Right ventricle myocardium superior (tissue), 1 donor: ENCODE results near the gene AJM1. TPM values are rescaled to one million over a fixed set of nuclear protein-coding genes. Genes with fewer than 3 reads are reported as not detected.

Source experiments
- ATAC-seq: fragments of 200-7000 bp; cut with Tn5 transposase; one replicate; pipeline ENCODE4 v1.9.1; 2020; ENCODE audit warnings: mild to moderate bottlenecking; ENCODE audit not compliant: poor library complexity
- DNase-seq: peaks from one replicate; pipeline ENCODE4 v3.0.0-alpha.2; 2020
- intact Hi-C: fragments of 100-400 bp; cut with DNase I; formaldehyde crosslinking; loops from one replicate; pipeline ENCODE4 v1.11.2; 2022
- total RNA-seq: library from RNA; stranded (reverse); fragmentation: NEBNext Ultra II Directional; extraction: Animal tissue kit (Norgen Biotek cat#: 25700); gene quantifications from one replicate; pipeline ENCODE4 v1.2.1, GENCODE V29; 2021
- donor health status: DM: no; HTN: yes; CAD: no; lungs with severe emphysema.

AJM1 gene
- total RNA-seq, 1 donor from 2014 or later, result 7.3 TPM

DNA sequence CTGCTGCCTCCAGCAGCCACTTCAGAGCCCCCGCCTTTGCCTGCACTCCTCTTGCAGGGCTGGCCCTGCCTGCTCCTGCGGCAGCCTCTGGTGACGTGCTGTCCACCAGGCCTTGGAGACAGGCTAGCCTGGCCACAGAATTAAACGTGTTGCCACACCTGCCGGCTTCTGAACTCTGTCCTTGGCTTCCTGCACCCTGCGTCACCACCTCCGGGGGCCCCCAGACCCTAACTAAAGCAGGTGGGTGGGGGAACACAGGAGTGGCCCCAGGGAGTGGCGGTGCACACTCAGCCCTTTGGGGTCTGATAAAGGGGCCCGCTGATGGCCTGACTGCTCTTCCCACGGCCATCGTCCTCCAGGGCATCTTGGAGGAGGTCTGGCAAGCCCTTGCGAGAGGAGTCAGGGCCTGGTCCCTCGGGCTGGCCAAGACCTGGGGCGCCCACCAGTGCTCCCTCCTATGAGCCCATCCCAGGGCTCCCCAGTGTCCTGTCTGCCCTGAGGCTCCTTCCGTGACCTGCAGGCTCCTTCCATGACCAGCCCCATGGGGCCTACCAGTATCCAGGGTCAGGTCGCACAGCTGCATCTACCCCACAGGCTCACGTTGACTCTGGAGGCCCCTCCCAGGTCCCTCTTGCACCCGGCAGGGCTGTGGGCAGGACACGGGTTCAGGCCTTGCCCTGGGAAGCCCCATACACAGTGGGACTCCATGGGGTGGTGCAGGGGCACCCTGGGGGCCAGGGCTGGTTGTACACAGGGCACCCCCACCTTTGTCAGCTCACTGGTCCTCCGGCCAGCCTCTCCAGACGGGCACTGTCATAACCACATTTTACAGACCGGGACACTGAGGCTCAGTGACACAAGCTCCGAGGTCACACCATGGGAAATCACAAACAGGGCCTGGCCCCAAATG lies 8.8 kb downstream of the AJM1 start:
- DNase-seq (no peak), ATAC-seq (no peak)
- intact Hi-C loops, result no loop called here

DNA sequence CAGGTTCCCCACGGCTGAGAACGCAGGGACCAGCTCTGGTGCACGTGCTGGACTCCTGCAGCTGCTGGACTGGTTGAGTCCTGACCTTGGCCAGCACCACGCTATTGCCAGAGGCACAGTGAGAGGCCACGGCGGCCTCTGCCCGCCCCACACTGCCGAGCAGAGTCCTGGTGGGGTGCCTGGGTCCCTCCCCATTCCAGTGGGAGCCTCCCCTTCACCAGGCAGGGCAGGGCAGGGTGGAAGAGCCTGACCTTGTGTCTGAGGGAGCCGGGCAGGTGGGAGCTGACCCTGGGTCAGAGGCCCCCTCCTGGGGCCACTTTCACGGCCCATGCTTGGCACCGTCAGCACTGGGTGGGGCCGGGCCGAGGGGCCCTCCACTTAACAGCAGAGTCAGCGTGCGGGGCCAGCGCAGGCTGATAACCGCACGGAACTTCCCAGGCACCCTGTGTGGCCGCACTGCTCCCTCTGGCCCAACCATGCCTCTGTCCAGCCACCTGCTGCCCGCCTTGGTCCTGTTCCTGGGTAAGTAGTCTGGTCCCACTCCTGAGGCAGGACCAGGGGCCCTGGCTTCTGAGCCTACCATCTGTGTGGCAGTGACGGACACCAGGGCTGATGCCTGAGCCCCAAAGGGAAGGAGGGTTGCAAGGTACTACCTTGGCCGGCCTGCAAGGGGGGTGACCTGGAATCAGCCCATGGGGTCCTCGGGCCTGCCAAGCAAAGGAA lies 9.8 kb downstream of the AJM1 start, which contains the start of gene MAMDC4:
TSS of gene MAMDC4 (plus strand) at position 406 of the 723 bp plus-strand sequence. CDS start at position 477, 71 bp downstream.
- no peak for ATAC-seq
- intact Hi-C loops, result no loop called here
- no peak for DNase-seq

DNA sequence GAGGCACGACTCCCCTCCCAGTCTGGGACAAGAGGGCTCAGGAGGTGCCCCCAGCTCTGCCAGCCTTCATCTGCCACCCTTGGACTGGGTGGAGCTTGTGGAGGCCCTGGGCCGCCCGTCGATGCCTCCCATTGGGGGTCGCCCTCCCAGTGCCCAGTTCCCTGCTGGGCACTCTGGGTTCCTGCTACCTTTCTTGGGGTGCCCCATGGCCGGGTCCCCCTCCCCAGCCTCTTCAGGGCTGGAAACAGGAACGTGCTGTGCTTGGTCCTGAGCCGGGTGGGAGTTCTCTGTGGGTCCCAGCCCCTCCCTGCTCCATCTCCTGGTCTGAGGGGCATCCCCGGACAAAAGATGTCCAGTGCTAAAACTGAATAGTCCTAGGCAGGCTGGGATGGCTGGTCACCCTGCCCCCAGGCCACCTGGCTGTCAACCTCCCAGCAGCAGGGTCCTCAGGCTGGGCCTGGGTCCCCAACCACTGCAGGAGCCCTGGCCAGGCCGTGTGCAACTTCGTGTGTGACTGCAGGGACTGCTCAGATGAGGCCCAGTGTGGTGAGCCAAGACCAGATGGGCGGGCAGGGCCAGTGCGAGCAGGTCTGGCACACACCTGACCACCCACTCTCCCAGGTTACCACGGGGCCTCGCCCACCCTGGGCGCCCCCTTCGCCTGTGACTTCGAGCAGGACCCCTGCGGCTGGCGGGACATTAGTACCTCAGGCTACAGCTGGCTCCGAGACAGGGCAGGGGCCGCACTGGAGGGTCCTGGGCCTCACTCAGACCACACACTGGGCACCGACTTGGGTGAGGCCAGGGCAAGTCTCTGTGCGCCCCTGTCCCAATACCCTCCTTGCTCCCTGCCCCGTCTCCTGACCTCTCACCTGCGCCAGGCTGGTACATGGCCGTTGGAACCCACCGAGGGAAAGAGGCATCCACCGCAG lies 10.7 kb downstream of the AJM1 start:
- DNase-seq (no peak), ATAC-seq (no peak)
- intact Hi-C loops, result no loop called here

DNA sequence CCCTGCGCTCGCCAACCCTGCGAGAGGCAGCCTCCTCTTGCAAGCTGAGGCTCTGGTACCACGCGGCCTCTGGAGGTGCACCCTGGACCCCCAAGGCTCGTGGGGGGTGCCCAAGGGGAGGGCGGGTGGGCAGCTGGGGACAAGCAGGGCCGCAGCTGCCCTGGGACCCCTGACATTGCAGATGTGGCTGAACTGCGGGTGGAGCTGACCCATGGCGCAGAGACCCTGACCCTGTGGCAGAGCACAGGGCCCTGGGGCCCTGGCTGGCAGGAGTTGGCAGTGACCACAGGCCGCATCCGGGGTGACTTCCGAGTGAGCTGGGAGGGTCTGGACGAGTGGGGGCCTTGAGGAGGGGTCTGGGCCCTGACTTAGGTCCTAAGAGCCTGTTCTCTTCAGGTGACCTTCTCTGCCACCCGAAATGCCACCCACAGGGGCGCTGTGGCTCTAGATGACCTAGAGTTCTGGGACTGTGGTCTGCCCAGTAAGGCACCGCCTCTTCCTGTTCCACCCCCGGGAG lies 11.4 kb downstream of the AJM1 start:
- ATAC-seq (no peak), DNase-seq (peak; percentile 39)
- intact Hi-C loops, result no loop called here

DNA sequence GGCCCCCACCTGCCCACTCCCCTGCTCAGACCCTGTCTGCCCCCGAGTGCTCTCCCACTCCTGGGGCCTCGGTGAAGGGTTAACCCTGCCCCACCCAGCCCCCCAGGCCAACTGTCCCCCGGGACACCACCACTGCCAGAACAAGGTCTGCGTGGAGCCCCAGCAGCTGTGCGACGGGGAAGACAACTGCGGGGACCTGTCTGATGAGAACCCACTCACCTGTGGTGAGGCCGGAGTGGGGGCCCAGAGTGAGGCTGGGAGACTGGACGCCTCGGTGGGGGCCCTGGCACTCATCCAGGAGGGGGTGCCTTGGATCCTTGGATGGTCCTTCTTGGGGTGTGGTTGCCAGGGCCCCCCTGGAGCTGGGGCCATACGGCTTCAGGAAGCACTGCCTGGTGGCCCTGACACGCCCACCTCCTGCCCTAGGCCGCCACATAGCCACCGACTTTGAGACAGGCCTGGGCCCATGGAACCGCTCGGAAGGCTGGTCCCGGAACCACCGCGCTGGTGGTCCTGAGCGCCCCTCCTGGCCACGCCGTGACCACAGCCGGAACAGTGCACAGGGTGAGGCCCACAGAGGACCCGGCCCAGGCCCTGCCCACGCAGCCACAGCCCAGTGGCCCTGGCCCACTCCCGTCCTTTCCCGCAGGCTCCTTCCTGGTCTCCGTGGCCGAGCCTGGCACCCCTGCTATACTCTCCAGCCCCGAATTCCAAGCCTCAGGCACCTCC lies 12.0 kb downstream of the AJM1 start:
- DNase-seq (peak; percentile 47), ATAC-seq (no peak)
- intact Hi-C loops, result no loop called here

DNA sequence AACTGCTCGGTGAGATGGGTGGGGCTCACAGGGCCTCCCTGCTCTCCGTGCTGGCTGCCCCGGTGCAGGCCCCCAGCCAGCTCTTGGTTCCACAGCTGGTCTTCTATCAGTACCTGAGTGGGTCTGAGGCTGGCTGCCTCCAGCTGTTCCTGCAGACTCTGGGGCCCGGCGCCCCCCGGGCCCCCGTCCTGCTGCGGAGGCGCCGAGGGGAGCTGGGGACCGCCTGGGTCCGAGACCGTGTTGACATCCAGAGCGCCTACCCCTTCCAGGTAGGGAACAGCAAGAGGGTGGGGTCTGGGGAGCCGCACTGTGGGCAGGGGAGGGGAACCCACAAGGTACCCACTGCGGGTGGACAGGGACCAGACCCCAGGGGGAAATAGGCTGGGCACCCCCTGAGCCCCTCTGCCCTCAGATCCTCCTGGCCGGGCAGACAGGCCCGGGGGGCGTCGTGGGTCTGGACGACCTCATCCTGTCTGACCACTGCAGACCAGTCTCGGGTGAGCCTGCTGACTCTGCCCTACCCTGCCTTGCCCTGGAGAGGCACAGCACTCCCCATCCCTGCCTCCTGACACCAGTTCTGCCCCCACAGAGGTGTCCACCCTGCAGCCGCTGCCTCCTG lies 12.7 kb downstream of the AJM1 start:
- intact Hi-C loops, result no loop called here
- DNase-seq (peak; percentile 35), ATAC-seq (no peak)

DNA sequence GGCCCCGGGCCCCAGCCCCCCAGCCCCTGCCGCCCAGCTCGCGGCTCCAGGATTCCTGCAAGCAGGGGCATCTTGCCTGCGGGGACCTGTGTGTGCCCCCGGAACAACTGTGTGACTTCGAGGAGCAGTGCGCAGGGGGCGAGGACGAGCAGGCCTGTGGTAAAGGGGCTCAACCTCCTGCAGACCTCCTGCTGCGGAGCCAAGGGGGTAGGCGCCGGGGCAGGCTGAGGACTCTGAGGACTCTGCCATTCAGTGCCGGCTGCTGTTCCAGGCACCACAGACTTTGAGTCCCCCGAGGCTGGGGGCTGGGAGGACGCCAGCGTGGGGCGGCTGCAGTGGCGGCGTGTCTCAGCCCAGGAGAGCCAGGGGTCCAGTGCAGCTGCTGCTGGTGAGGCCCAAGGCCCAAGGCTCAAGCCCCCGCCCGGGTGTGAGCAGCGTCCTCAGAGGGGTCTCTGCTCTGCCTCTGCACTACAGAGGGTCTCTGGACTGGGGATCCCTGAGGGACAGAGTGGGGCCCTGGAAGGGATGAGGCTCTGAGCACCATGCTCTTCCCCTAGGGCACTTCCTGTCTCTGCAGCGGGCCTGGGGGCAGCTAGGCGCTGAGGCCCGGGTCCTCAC lies 13.3 kb downstream of the AJM1 start:
- intact Hi-C loops, result no loop called here
- ATAC-seq (no peak), DNase-seq (peak; percentile 53)

DNA sequence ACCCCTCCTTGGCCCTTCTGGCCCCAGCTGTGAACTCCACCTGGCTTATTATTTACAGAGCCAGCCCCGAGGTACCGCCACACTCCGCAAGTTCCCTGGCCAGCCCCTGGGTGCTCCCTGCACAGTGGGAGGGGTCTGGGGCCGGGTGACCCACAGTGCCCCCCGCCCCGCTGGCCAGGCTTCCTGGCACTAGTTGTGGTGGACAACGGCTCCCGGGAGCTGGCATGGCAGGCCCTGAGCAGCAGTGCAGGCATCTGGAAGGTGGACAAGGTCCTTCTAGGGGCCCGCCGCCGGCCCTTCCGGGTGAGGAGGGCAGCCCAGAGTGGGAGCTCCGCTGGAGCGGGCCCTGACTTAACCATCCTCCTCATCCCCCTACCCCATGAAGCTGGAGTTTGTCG lies 13.8 kb downstream of the AJM1 start:
- intact Hi-C loops, result no loop called here

DNA sequence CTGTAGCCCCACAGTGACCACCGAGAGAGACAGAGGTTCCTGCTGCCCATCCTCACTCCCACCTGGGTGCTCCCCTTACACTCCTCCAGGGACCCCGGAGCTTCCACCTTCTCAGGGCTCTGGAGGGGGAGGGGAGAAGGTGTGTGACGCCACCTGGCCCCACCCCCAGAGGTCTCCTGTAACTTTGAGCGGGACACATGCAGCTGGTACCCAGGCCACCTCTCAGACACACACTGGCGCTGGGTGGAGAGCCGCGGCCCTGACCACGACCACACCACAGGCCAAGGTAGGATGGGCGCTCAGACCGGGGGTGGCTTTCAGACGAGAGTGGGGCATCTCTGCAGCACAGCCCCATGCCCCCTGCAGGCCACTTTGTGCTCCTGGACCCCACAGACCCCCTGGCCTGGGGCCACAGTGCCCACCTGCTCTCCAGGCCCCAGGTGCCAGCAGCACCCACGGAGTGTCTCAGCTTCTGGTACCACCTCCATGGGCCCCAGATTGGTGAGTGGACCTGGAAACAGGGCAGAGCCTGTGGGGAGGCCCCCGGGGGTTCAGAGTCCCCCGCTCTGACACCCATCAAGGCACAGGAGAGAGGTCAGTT lies 14.4 kb downstream of the AJM1 start:
- intact Hi-C loops, result no loop called here
- peak; percentile 35 for DNase-seq
- no peak for ATAC-seq

More for the DNA sequence above, 13.8 kb downstream of the AJM1 start:
- peak; percentile 21 for DNase-seq
- ATAC-seq, result no peak

DNA sequence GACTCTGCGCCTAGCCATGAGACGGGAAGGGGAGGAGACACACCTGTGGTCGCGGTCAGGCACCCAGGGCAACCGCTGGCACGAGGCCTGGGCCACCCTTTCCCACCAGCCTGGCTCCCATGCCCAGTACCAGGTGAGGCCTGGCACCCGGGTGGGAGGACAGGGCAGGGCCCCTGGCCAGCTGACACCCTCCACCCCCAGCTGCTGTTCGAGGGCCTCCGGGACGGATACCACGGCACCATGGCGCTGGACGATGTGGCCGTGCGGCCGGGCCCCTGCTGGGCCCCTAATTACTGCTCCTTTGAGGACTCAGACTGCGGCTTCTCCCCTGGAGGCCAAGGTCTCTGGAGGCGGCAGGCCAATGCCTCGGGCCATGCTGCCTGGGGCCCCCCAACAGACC lies 14.9 kb downstream of the AJM1 start:
- intact Hi-C loops, result no loop called here
- peak; percentile 41 for DNase-seq
- no peak for ATAC-seq

DNA sequence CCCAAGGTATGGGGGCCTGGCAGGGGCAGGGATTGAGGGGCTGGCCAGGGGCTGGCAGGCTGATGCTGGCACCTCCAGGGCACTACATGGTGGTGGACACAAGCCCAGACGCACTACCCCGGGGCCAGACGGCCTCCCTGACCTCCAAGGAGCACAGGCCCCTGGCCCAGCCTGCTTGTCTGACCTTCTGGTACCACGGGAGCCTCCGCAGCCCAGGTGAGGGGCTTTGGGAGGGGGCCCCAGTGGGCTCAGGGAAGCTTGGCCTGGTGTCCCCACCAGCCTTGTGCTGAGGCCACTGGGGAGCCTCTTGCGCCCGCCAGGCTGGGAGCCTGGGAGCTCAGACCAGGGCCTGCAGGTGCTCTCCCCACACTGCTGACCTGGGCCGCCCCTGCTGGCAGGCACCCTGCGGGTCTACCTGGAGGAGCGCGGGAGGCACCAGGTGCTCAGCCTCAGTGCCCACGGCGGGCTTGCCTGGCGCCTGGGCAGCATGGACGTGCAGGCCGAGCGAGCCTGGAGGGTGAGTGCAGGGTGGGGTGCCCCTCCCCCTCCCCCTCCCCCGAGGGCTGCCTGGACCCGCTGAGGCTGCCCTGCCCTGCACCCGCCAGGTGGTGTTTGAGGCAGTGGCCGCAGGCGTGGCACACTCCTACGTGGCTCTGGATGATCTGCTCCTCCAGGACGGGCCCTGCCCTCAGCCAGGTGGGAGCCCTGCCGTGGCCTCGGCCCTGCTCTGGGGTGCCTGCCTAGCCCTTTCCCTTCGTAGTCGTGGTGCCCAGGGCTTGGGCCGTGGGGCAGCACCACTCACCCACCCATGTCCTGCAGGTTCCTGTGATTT lies 15.5 kb downstream of the AJM1 start:
- ATAC-seq (no peak), DNase-seq (peak; percentile 32)
- intact Hi-C loops, result no loop called here

DNA sequence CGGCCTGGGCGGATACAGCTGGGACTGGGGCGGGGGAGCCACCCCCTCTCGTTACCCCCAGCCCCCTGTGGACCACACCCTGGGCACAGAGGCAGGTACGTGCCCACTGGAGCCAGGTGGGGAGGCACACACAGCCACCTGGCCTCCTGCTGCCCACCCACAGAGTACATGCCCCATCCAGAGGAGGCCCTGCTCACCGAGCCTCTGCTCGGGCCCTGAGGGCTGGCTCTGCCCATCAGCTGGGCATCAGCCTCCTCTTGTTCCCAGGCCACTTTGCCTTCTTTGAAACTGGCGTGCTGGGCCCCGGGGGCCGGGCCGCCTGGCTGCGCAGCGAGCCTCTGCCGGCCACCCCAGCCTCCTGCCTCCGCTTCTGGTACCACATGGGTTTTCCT lies 16.2 kb downstream of the AJM1 start:
- intact Hi-C loops, result no loop called here
- ATAC-seq (no peak), DNase-seq (peak; percentile 20)

DNA sequence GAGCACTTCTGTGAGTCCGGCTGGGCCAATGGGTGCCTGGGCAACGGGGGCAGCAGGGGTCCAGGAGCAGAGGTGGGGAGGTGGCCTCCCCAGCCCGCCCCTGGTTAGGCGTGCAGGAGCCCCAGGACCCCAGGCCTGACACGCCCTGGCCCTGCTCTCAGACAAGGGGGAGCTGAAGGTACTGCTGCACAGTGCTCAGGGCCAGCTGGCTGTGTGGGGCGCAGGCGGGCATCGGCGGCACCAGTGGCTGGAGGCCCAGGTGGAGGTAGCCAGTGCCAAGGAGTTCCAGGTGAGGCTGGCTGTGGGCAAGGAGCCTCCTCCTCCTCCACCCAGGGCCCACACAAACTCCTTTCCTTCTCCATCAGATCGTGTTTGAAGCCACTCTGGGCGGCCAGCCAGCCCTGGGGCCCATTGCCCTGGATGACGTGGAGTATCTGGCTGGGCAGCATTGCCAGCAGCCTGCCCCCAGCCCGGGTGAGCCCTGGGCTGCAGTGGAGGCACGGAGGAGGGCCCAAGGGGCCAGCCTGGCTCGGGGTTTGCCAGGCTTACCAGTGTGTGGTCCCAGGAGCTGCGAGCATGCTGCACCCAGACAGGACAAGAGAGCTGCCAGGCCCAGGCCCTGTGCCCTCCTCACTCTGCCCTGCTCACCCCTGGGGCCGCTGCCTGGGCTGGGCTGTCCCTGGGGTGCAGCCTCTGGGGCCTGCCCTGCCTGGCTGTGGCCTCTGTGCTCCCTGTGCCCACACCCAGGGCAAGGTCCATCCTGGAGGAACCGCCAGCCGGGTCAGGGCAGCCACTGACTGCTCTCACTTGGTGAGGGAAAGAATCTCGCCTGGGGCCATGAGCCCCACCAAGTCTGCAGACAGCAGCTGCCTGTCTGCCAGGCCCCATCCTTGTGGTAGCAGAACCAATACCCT lies 16.8 kb downstream of the AJM1 start:
- DNase-seq, result peak; percentile 75
- intact Hi-C loops, result no loop called here

DNA sequence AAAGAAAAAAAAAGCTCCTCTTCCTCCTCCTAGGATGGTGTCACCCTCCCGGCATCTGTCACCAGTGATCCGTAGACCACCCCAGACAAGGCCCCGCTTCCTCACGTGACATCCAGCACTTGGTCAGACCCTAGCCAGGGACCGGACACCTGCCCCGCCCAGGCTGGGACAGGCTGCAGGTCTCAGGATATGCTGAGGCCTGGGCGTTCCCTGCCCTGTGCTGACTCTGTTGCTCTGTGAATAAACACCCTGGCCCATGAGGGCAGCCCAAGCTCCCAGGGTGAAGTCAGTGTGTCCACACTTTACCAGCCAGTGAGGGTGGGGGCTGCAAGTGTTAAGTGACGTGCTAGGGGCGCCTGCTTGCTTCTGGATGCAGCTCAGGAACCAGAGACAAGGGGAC lies 18.3 kb downstream of the AJM1 start:
- DNase-seq (peak; percentile 25), ATAC-seq (no peak)
- intact Hi-C loops, result no loop called here

More for the DNA sequence above, 16.8 kb downstream of the AJM1 start:
- peak; percentile 64 for ATAC-seq
